Measurements from ENCODE around the gene CCL27.

GRCh38 chr9:34628656-34629490 is 33.6 kb downstream of the CCL27 start, which contains the start of gene ARID3C:
- TF ChIP-seq POLR2A (IDR thresholded peaks at IDR 0.05; ENCODE audit: low read length): no peak
- no peak for TF ChIP-seq GATA1 (IDR thresholded peaks at IDR 0.05; ENCODE audit: low read depth, low read length)
